Hepatocyte (in vitro differentiated cells): ENCODE results near the gene ENAH.

Experiments
- CTCF ChIP-seq: fragments of 200-600 bp; sonication (generic); IDR thresholded peaks from 2 replicates; pipeline ENCODE4 v1.5.1; 2016; ENCODE audit warnings: antibody characterized with exemption, mild to moderate bottlenecking; ENCODE audit not compliant: poor library complexity
- EZH2 ChIP-seq: fragments of 200-600 bp; sonication (generic); IDR thresholded peaks from 2 replicates; pipeline ENCODE4 v1.6.1; 2016; ENCODE audit warnings: antibody characterized with exemption, mild to moderate bottlenecking, borderline replicate concordance
- EZH2phosphoT487 ChIP-seq: fragments of 200-600 bp; sonication (generic); IDR thresholded peaks from one replicate; pipeline ENCODE4 v1.6.1; 2018; ENCODE audit warnings: antibody characterized with exemption, mild to moderate bottlenecking, low read depth, moderate library complexity; ENCODE audit not compliant: unreplicated experiment, severe bottlenecking

GRCh38 chr1:225699336-225699735 lies 46.4 kb upstream of the ENAH start:
- TF ChIP-seq CTCF (no peak), EZH2 (no peak), EZH2phosphoT487 (no peak)
